HG03095 (cell line): ENCODE results near the gene FLT4.

ENCODE experiments used
- ATAC-seq: cut with Tn5 transposase; IDR thresholded peaks from one replicate; pipeline ENCODE4 v1.9.1; 2021; ENCODE audit warnings: moderate library complexity; ENCODE audit not compliant: unreplicated experiment

FLT4 gene

GRCh38 chr5:180628211-180628610 lies 21.2 kb downstream of the FLT4 start:
- no peak for ATAC-seq

- no peak for ATAC-seq
These were observed 21.8 kb downstream of the FLT4 start for GRCh38 chr5:180627386-180628120.

GRCh38 chr5:180626661-180627385 lies 22.6 kb downstream of the FLT4 start:
- ATAC-seq: no peak

- no peak for ATAC-seq
These were observed 23.4 kb downstream of the FLT4 start for GRCh38 chr5:180625791-180626660.

GRCh38 chr5:180625125-180625790 lies 24.1 kb downstream of the FLT4 start:
- ATAC-seq: no peak

- ATAC-seq: no peak
These were observed 24.8 kb downstream of the FLT4 start for GRCh38 chr5:180624587-180624986.

- no peak for ATAC-seq
These were observed 25.6 kb downstream of the FLT4 start for GRCh38 chr5:180623844-180624243.

GRCh38 chr5:180623411-180623834 lies 26.0 kb downstream of the FLT4 start:
- no peak for ATAC-seq

- no peak for ATAC-seq
These were observed 26.5 kb downstream of the FLT4 start for GRCh38 chr5:180622910-180623309.

- ATAC-seq: no peak
These were observed 28.1 kb downstream of the FLT4 start for GRCh38 chr5:180621311-180621710.

- no peak for ATAC-seq
These were observed 29.4 kb downstream of the FLT4 start for GRCh38 chr5:180620014-180620413.

GRCh38 chr5:180619563-180619915 lies 29.9 kb downstream of the FLT4 start:
- ATAC-seq: no peak

- ATAC-seq: no peak
These were observed 30.4 kb downstream of the FLT4 start for GRCh38 chr5:180618829-180619562.

GRCh38 chr5:180618487-180618828 lies 30.9 kb downstream of the FLT4 start:
- no peak for ATAC-seq

- no peak for ATAC-seq
These were observed 35.6 kb downstream of the FLT4 start for GRCh38 chr5:180613814-180614188.

- no peak for ATAC-seq
These were observed 36.1 kb downstream of the FLT4 start for GRCh38 chr5:180613188-180613813.

- no peak for ATAC-seq
These were observed 36.7 kb downstream of the FLT4 start for GRCh38 chr5:180612683-180613082.

GRCh38 chr5:180611140-180611850 lies 38.1 kb downstream of the FLT4 start:
- ATAC-seq: no peak

GRCh38 chr5:180609817-180610550 lies 39.4 kb downstream of the FLT4 start:
- ATAC-seq: no peak
